ENCODE results near the gene ARPC1B. TPM values are rescaled to one million over a fixed set of nuclear protein-coding genes. Genes with fewer than 3 reads are reported as not detected.

Gene ARPC1B
- polyA plus RNA-seq, 1 of the 3 experiments (the other 2 are of a cell fraction), result 836 TPM

DNA sequence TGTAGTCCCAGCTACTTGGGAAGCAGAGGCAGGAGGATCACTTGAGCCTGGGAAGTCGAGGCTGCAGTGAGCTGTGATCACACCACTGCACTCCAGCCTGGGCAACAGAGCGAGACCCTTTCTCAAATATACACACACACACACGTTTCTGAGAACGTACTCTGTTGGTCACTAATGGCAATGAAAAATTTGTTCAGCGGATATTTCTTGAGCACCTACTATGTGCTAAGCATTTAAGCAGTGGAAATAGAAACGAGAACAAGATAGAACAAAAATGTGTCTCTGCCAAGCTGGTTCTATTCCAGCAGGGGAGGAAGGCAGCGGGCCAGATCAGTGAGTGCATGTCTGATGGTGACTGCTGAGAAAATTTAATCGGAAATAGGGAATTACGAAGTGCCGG is 8.7 kb downstream of the ARPC1B start:
- Histone ChIP-seq H3K9me3 (no peaks in the 10 kb centered on the region), H2AFZ (ENCODE audit: low read depth) (no peak overlapping the region), H4K20me1 (ENCODE audit: insufficient read depth) (peaks cover 68% of the 10 kb centered on the region), H3F3A (replicated peaks; ENCODE audit: insufficient read depth) (peaks cover 20% of the 10 kb centered on the region), H3K27me3 (ENCODE audit: insufficient read depth) (no peaks in the 10 kb centered on the region), H3K27ac (ENCODE audit: low read depth in 2 of 2, low read length in 1 of 2) (no peak overlapping the region), H3K4me3 (ENCODE audit: low read depth in 2 of 2, low read length in 1 of 2) (no peak overlapping the region), H3K9me2 (no peaks in the 10 kb centered on the region), H3K79me2 (ENCODE audit: insufficient read depth) (peaks cover 72% of the 10 kb centered on the region), H3K36me3 (replicated peaks in 1 of 2; ENCODE audit: control insufficient read depth in 1 of 2, insufficient read depth in 2 of 2, low read length in 1 of 2) (peaks cover 13 to 48% of the 10 kb centered on the region in 2 experiments), H3K9ac (no peak overlapping the region), H3K4me1 (ENCODE audit: control insufficient read depth in 1 of 2, insufficient read depth in 2 of 2, low read depth in 1 of 2, low read length in 1 of 2) (peaks cover 15 to 27% of the 10 kb centered on the region in 2 experiments; a peak in 2 of 4 replicates), H3K4me2 (no peak overlapping the region)
- TF ChIP-seq, protein P1, sequence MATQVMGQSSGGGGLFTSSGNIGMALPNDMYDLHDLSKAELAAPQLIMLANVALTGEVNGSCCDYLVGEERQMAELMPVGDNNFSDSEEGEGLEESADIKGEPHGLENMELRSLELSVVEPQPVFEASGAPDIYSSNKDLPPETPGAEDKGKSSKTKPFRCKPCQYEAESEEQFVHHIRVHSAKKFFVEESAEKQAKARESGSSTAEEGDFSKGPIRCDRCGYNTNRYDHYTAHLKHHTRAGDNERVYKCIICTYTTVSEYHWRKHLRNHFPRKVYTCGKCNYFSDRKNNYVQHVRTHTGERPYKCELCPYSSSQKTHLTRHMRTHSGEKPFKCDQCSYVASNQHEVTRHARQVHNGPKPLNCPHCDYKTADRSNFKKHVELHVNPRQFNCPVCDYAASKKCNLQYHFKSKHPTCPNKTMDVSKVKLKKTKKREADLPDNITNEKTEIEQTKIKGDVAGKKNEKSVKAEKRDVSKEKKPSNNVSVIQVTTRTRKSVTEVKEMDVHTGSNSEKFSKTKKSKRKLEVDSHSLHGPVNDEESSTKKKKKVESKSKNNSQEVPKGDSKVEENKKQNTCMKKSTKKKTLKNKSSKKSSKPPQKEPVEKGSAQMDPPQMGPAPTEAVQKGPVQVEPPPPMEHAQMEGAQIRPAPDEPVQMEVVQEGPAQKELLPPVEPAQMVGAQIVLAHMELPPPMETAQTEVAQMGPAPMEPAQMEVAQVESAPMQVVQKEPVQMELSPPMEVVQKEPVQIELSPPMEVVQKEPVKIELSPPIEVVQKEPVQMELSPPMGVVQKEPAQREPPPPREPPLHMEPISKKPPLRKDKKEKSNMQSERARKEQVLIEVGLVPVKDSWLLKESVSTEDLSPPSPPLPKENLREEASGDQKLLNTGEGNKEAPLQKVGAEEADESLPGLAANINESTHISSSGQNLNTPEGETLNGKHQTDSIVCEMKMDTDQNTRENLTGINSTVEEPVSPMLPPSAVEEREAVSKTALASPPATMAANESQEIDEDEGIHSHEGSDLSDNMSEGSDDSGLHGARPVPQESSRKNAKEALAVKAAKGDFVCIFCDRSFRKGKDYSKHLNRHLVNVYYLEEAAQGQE (IDR thresholded peaks at IDR 0.05; ENCODE audit: low read depth, low read length), result no peak
- TF ChIP-seq MEF2A (IDR thresholded peaks at IDR 0.05; ENCODE audit: borderline replicate concordance, low read depth), result no peak
- TF ChIP-seq FOXM1 (IDR thresholded peaks at IDR 0.05; ENCODE audit: low read depth), result no peak
- TF ChIP-seq TEAD4 (IDR thresholded peaks at IDR 0.05; ENCODE audit: borderline replicate concordance, insufficient read depth), result no peak
- no peak for TF ChIP-seq GATA2 (CRISPR knock-in tag; IDR thresholded peaks at IDR 0.05)
- TF ChIP-seq USF2 (IDR thresholded peaks at IDR 0.05; ENCODE audit: borderline replicate concordance, low read depth, low read length), result no peak
- no peak for TF ChIP-seq NFIC (IDR thresholded peaks at IDR 0.05; ENCODE audit: borderline replicate concordance)
- TF ChIP-seq JUND (IDR thresholded peaks at IDR 0.05), result no peak
- TF ChIP-seq, protein P2, sequence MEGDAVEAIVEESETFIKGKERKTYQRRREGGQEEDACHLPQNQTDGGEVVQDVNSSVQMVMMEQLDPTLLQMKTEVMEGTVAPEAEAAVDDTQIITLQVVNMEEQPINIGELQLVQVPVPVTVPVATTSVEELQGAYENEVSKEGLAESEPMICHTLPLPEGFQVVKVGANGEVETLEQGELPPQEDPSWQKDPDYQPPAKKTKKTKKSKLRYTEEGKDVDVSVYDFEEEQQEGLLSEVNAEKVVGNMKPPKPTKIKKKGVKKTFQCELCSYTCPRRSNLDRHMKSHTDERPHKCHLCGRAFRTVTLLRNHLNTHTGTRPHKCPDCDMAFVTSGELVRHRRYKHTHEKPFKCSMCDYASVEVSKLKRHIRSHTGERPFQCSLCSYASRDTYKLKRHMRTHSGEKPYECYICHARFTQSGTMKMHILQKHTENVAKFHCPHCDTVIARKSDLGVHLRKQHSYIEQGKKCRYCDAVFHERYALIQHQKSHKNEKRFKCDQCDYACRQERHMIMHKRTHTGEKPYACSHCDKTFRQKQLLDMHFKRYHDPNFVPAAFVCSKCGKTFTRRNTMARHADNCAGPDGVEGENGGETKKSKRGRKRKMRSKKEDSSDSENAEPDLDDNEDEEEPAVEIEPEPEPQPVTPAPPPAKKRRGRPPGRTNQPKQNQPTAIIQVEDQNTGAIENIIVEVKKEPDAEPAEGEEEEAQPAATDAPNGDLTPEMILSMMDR (IDR thresholded peaks at IDR 0.05), result no peak
- TF ChIP-seq RFX5 (IDR thresholded peaks at IDR 0.05; ENCODE audit: low read length), result no peak
- TF ChIP-seq CHD2 (IDR thresholded peaks at IDR 0.05; ENCODE audit: low read length, partially characterized antibody), result no peak
- TF ChIP-seq MXI1 (IDR thresholded peaks at IDR 0.05; ENCODE audit: low read depth, low read length), result no peak
- TF ChIP-seq NRF1 (IDR thresholded peaks at IDR 0.05; ENCODE audit: low read depth, low read length), result no peak
- no peak for TF ChIP-seq ZBTB33 (IDR thresholded peaks at IDR 0.05; ENCODE audit: borderline replicate concordance, low read depth)
- DNase-seq, result no peak
- CTCF ChIA-PET, result interaction anchor here (1.0 kb wide), 1 partner anchor 24 kb away, joined by 4 read pairs; no protein-coding TSS in a partner anchor
- 96% methylated on average over 10 of the region's 10 CpGs for WGBS (ENCODE audit: low lambda C conversion rate)
- POLR2A ChIA-PET, result interaction anchor here (0.9 kb wide), 1 partner anchor 10 kb away, joined by 3 read pairs; no protein-coding TSS in a partner anchor

All from SK-N-SH (cell line).